LNCAP (cell line): ENCODE results near the gene TMEM9.

Source experiments
- CTCF ChIP-seq: fragments of 450-650 bp; IDR thresholded peaks from 2 replicates; pipeline ENCODE4 v1.5.1; 2017; ENCODE audit warnings: mild to moderate bottlenecking

Gene TMEM9

GRCh38 chr1:201091256-201091655 lies 63.0 kb downstream of the TMEM9 start:
- TF ChIP-seq CTCF: no peak

GRCh38 chr1:201090541-201090940 lies 63.7 kb downstream of the TMEM9 start:
- no peak for TF ChIP-seq CTCF

- TF ChIP-seq CTCF: no peak
Measured at GRCh38 chr1:201089596-201089995, 64.7 kb downstream of the TMEM9 start.

- TF ChIP-seq CTCF: no peak
Measured at GRCh38 chr1:201088901-201089525, 65.3 kb downstream of the TMEM9 start.

- no peak for TF ChIP-seq CTCF
Measured at GRCh38 chr1:201088395-201088794, 65.9 kb downstream of the TMEM9 start.

GRCh38 chr1:201085902-201086735 lies 68.2 kb downstream of the TMEM9 start:
- peak; percentile 66 for TF ChIP-seq CTCF
